Ureter (tissue), 1 donor: ENCODE data around the gene SLA2. TPM values are rescaled to one million over a fixed set of nuclear protein-coding genes. Genes with fewer than 3 reads are reported as not detected.
"Not testable (repeated sequence)": the region's sequence is repeated elsewhere in the genome, so short reads cannot be mapped to it uniquely, and the experiment has no call there.

Experiments
- DNase-seq: peaks from one replicate; pipeline ENCODE4 v3.0.0-alpha.2; 2020; ENCODE audit warnings: low spot score
- total RNA-seq: library from RNA; stranded (reverse); gene quantifications from one replicate; pipeline ENCODE4 v1.2.4, GENCODE V29; 2023
- donor health status: DM: yes; HTN: yes; CAD: no.

The SLA2 gene
- total RNA-seq, 1 donor from 2014 or later, result 1.5 TPM

- DNase-seq, result not testable (repeated sequence)
Measured at GRCh38 chr20:36608388-36608728, 37.6 kb downstream of the SLA2 start.

GRCh38 chr20:36607586-36608387 lies 38.2 kb downstream of the SLA2 start:
- DNase-seq, result no peak

GRCh38 chr20:36606158-36607066 lies 39.6 kb downstream of the SLA2 start:
- peak; percentile 57 for DNase-seq

DNA sequence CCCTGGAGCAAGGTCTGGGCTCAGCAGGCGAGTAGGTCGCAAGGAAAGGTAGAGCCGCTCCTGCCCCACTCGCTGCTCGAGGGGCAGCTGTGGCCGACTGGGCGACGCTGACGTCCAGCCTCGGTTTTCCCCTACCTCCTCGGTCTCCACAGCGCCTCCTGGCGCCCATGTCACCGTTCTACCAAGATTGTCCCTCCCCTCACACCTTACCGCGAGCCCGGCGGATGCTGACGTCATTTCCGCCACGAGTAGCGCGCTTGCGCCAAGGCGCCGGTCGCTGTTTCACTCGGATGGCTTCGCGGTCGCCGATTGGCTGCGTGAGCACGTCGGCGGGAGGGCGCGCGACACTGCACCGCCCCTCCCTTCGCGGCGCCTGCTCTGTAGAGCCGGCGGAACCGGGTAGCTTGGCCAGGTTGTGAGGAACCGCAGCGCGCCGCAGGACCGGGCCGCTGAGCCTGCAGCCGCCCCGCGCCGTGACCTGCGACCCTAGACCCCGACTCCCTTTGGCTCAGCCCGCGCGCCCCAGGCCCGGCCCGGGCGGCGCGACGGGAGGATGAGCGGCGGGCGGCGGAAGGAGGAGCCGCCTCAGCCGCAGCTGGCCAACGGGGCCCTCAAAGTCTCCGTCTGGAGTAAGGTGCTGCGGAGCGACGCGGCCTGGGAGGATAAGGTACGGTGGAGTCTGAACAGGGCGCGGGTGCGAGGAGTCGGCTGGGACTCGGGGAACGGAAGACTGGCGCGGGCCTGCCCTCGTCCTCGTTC lies 40.4 kb downstream of the SLA2 start, which contains the start of gene RAB5IF:
Gene RAB5IF, plus strand, starts transcription at position 381 of the 759 bp plus-strand sequence. Its CDS starts 173 bp downstream, at position 554.
- DNase-seq, result peak; percentile 99

DNA sequence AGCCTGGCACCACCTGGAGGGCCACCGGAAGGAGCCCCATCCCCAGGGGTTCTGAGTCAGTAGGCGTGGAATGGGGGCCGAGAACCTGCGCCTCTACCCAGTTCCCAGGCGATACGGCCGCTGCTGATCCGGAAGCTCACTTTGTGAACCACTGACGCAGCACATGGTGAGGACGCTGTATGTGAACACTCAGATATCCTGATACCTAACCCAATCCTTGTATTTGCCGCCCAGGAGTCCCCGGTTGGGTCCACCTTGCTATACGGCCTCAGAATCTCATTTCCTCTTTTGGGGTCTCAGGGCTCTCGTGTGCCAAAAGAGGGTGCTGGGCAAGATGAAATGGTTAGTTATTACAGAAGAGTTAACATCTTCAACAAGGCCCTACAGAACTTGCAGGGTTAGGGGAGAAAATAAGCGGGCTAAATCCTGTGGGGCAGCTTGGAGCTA lies 41.0 kb downstream of the SLA2 start:
- DNase-seq, result peak; percentile 59

DNA sequence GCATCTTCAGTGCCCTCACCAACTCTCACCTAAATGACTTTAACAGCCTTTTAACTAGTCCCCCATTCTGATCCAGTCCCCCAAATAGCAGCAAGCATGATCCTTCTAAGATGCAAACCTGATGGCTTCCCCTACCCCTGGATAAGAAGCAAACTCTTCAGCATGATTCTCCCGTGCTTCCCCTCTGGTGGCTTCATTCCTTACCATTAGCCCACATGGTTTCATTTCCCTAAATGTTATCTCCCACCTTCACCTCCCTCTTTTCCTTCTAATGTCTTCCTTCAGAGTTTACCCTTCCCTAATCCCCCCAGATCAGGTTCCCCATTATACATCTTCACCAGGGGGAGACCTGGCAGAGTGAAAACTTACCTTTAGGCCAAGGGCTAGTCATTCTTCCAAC lies 44.5 kb downstream of the SLA2 start:
- DNase-seq, result no peak

- no peak for DNase-seq
Measured at GRCh38 chr20:36599912-36600345, 46.1 kb downstream of the SLA2 start.

- no peak for DNase-seq
Measured at GRCh38 chr20:36593347-36593929, 52.6 kb downstream of the SLA2 start.

- no peak for DNase-seq
Measured at GRCh38 chr20:36591854-36592641, 53.9 kb downstream of the SLA2 start.

GRCh38 chr20:36591281-36591680 lies 54.7 kb downstream of the SLA2 start:
- DNase-seq, result no peak

- DNase-seq, result no peak
Measured at GRCh38 chr20:36587388-36588070, 58.5 kb downstream of the SLA2 start.

DNA sequence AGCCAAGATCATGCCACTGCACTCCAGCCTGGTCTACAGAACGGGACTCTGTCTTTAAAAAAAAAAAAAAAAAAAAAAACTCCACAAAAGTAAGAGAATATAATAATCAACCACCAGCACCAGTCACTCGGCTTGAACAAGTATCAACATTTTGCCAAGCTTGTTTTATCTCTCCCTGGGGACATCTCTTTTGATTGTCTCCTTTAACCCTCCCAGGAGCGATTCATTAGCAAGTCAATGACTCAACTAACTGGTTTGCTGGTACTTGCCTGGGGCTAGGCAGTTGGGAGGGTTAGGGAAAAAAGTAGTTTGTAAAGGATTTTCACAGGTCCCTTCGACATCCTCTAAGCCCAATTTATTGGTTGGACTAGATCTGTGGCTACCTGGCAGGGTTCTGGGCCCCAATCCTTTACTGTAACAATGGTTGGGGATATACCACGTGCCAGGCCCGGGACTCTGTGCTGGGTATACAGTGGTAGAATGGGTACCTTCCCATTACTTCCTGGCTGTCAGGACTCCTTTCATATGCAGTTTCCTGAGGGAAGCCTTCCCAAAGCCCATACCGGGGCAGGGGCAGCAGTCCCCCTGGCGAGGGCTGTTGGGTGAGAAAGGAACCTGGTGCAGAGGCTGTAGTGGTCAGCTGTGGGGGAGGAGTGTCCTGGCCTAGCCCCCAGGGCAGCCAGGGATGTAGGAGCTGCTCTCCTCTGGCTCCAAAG lies 60.4 kb downstream of the SLA2 start:
- DNase-seq, result no peak

DNA sequence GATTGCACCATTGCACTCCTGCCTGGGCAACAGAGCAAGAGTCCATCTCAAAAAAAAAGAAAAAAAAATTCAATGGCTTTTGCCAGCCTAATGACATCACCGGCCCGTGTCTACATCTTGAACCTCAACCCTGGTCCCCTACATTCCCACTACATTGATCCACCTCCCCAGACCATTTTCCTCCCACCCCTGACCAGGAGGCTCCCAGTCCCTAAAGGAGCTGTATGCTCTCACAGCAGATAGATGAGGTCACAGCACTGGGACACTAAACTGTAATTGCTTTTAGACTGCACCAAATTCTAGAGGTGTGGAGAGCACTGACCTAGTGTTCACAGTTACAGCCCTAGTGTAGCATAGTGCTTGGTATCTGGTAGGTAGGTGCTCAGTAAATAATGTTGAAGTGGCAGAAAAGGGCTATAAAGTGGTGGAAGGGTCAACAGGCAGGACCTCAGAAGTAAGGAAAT lies 61.9 kb downstream of the SLA2 start:
- no peak for DNase-seq

DNA sequence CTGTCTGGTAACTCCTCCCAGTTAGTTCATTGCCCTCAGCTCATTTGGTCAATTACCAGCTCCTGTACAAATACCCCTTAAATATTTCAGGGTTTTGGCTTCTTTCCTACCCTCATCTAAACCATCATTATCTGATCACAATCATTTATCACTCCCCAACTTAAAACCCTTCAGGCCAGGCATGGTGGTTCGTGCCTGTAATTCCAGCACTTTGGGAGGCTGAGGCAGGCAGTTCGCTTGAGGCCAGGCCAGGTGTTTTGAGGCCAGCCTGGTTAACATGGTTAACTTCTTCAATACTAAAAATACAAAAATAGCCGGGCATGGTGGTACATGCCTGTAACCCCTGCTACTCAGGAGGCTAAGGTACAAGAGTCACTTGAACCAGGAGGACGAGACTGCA lies 63.2 kb downstream of the SLA2 start:
- DNase-seq, result no peak

DNA sequence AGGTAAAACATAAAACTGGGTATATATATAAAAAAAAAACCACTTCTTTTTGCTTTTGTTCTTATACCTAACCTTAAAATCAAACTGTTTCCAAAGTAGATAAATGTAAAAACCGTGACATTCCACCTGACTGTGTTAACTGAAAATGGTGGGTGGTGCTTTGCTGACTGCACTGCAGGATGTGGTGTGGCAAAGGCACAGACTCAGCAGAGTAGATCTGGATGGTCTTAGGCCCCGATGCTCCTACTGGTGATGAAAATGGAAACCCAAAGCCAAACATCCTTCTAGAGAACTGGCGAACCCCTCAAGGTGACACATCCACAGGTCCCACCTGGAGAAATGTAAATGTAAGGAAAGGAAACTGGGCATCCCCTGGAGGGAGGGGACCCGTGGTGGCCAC lies 63.7 kb downstream of the SLA2 start:
- no peak for DNase-seq

DNA sequence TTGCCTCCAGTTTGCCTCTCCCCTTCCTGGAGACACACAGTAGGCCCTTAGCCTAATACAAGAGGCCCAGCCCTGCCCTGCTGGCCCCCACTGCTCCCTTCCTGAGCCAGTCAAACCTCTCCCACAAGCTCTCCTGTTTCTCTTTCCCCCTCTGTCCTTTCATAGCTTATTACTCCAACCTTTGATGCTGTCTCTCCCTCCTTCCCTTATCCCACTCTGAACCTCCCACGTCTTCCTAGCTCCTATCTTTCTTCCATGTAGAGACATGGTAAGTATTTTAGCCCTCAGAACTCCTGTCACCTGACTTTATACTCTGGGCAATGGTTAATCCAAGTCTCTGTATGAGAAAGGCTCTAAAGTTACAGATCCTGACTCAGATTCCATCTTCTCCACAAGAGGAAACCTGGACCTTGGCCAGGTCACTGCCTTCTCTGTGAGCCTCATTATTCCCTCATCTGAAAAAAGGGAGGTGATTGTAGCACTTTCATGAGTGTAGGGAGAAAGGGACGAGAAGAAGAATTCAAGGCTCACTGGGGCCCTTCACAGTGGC lies 65.9 kb downstream of the SLA2 start:
- no peak for DNase-seq

GRCh38 chr20:36578356-36579041 lies 67.5 kb downstream of the SLA2 start:
- DNase-seq, result no peak

- no peak for DNase-seq
Measured at GRCh38 chr20:36576081-36576445, 69.9 kb downstream of the SLA2 start.
